CD14-positive monocyte (primary cell): ENCODE results near the gene NRXN3. TPM values are rescaled to one million over a fixed set of nuclear protein-coding genes. Genes with fewer than 3 reads are reported as not detected.
A peak's percentile ranks its signal among the peaks of the same experiment; 100 is the strongest.

ENCODE experiments used
- DNase-seq, 3 donors: peaks; one replicate each; pipeline ENCODE4 v3.0.0-alpha.2; 2011 to 2022
- H2AFZ ChIP-seq: 2 replicates; pipeline ENCODE4 v1.6.0; 2012; ENCODE audit warnings: mild to moderate bottlenecking, low read depth, low read length, inconsistent platforms; ENCODE audit not compliant: insufficient read depth, poor library complexity, severe bottlenecking
- H3K27ac ChIP-seq, 2 donors: 1 replicate in 1 of 2; 2 replicates in 1 of 2; pipeline ENCODE4 v1.5.1; 2012 to 2013; ENCODE audit warnings: low read length in 2 of 2, control low read depth in 1 of 2, inconsistent platforms in 1 of 2, low read depth in 1 of 2, mild to moderate bottlenecking in 1 of 2
- H3K27me3 ChIP-seq, 2 donors: one replicate each; pipeline versions ENCODE4 v1.6.0 to v1.6.1; 2011 to 2013; ENCODE audit warnings: low read length in 2 of 2; ENCODE audit not compliant: control insufficient read depth in 2 of 2, insufficient read depth in 2 of 2
- H3K36me3 ChIP-seq, 2 donors: replicated peaks in 1 of 2; 1 replicate in 1 of 2; 2 replicates in 1 of 2; pipeline versions ENCODE4 v1.5.1 to v1.6.1; 2012 to 2013; ENCODE audit warnings: low read length in 2 of 2, control low read depth in 1 of 2, inconsistent platforms in 1 of 2, mild to moderate bottlenecking in 1 of 2; ENCODE audit not compliant: insufficient read depth in 2 of 2, control insufficient read depth in 1 of 2
- H3K4me1 ChIP-seq, 2 donors: 1 replicate in 1 of 2; 2 replicates in 1 of 2; pipeline versions ENCODE4 v1.5.1 to v1.6.1; 2012 to 2013; ENCODE audit warnings: low read length in 2 of 2, control low read depth in 1 of 2, inconsistent platforms in 1 of 2, mild to moderate bottlenecking in 1 of 2, moderate library complexity in 1 of 2; ENCODE audit not compliant: insufficient read depth in 2 of 2, control insufficient read depth in 1 of 2
- H3K4me2 ChIP-seq: replicated peaks from 2 replicates; pipeline ENCODE3; 2012; ENCODE audit warnings: low read length, moderate library complexity, mild to moderate bottlenecking; ENCODE audit not compliant: poor library complexity, severe bottlenecking; ENCODE audit errors: extremely low read depth
- H3K4me3 ChIP-seq, 3 experiments: fragments of 200-600 bp in 1 of 3; sonication (generic) in 1 of 3; replicated peaks in 1 of 3; 1 replicate in 2 of 3; 2 replicates in 1 of 3; pipeline ENCODE4 v1.5.1; 2011 to 2013; ENCODE audit warnings: low read length in 3 of 3, mild to moderate bottlenecking in 3 of 3, control low read depth in 2 of 3, low read depth in 2 of 3, inconsistent platforms in 1 of 3, moderate library complexity in 1 of 3
- H3K79me2 ChIP-seq: 2 replicates; pipeline ENCODE4 v1.6.0; 2012; ENCODE audit warnings: mild to moderate bottlenecking, control low read depth, inconsistent platforms, low read length, moderate library complexity; ENCODE audit not compliant: insufficient read depth
- H3K9ac ChIP-seq: 2 replicates; pipeline ENCODE4 v1.6.0; 2017; ENCODE audit warnings: low read length, mild to moderate bottlenecking; ENCODE audit not compliant: insufficient read depth, poor library complexity, severe bottlenecking
- H3K9me3 ChIP-seq, 2 donors: replicated peaks in 1 of 2; 1 replicate in 1 of 2; 2 replicates in 1 of 2; pipeline versions ENCODE4 v1.5.1 to v1.6.1; 2012 to 2013; ENCODE audit warnings: low read length in 2 of 2, control low read depth in 1 of 2; ENCODE audit not compliant: control insufficient read depth in 1 of 2, insufficient read depth in 1 of 2
- H4K20me1 ChIP-seq: 2 replicates; pipeline ENCODE4 v1.6.0; 2012; ENCODE audit warnings: mild to moderate bottlenecking, low read length, control low read depth, moderate library complexity; ENCODE audit not compliant: insufficient read depth
- H3K27ac Mint-ChIP-seq, 7 donors: one replicate each; pipeline ENCODE4 v1.8.0; 2020; ENCODE audit warnings: mild to moderate bottlenecking in 7 of 7, mixed read lengths in 7 of 7, moderate library complexity in 6 of 7, inconsistent platforms in 2 of 7
- H3K27me3 Mint-ChIP-seq, 3 donors: one replicate each; pipeline ENCODE4 v1.8.0; 2021 to 2022; ENCODE audit warnings: low read depth in 3 of 3, mild to moderate bottlenecking in 3 of 3, mixed read lengths in 3 of 3, moderate library complexity in 3 of 3, inconsistent platforms in 1 of 3
- H3K36me3 Mint-ChIP-seq, 2 donors: one replicate each; pipeline ENCODE4 v1.8.0; 2020; ENCODE audit warnings: mixed read lengths in 2 of 2, inconsistent platforms in 1 of 2, mild to moderate bottlenecking in 1 of 2
- H3K4me1 Mint-ChIP-seq: one replicate; pipeline ENCODE4 v1.8.0; 2020; ENCODE audit warnings: mild to moderate bottlenecking, mixed read lengths
- H3K4me3 Mint-ChIP-seq, 2 donors: one replicate each; pipeline ENCODE4 v1.8.0; 2020; ENCODE audit warnings: mild to moderate bottlenecking in 2 of 2, mixed read lengths in 2 of 2, moderate library complexity in 1 of 2
- H3K9me3 Mint-ChIP-seq, 7 donors: one replicate each; pipeline ENCODE4 v1.8.0; 2020 to 2022; ENCODE audit warnings: mixed read lengths in 7 of 7, mild to moderate bottlenecking in 6 of 7, moderate library complexity in 6 of 7, inconsistent platforms in 2 of 7
- CTCF ChIP-seq: fragments of 200-600 bp; IDR thresholded peaks from one replicate; pipeline ENCODE4 v1.8.0; 2022; ENCODE audit warnings: antibody characterized with exemption, mild to moderate bottlenecking
- WGBS: methylation state at CpG from one replicate; pipeline ENCODE4 v1.1.5; 2013; ENCODE audit warnings: missing lambda C conversion rate; ENCODE audit not compliant: insufficient coverage; 5-methylcytosine and 5-hydroxymethylcytosine counted together
- intact Hi-C, 2 donors: fragments of 100-400 bp; cut with micrococcal nuclease; formaldehyde crosslinking; loops; one replicate each; pipeline versions ENCODE4 v1.15.0 to v1.15.1; 2023
- polyA plus RNA-seq, 3 donors: library from polyadenylated mRNA; depleted of rRNA in 1 of 3; unstranded in 2 of 3; stranded (reverse) in 1 of 3; fragments of 300-500 nt in 2 of 3; fragments of >200 nt in 1 of 3; fragmentation: Illumina TruSeq in 2 of 3; gene quantifications; 1 replicate in 2 of 3; 2 replicates in 1 of 3; pipeline ENCODE4 v1.2.3, GENCODE V29; 2012 to 2021

The NRXN3 gene
- polyA plus RNA-seq, 3 donors = not detected

DNA sequence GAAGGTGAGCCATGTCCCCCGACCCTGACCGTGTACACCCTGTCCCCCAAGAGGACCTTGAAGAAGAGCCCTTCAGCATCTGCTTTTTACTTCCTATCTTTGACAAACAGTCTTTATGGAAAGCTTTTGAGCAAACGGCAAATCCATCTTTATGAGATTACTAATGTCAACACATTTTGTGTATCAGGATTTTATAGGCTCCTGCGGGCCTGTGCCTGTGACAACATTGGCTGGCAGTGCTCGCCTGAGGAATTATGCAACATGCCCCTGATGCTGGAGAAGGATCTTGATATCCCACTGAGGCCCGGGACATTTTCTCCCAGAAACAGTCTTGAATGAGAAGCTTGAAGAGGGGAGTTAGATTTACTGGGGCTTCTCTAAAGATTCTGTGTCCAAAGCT, 416.5 kb downstream of the NRXN3 start:
- no peak overlapping the region for H3K4me2 ChIP-seq
- no peaks in the 10 kb centered on the region for H3K36me3 Mint-ChIP-seq

GRCh38 chr14:78588906-78589305, 418.7 kb downstream of the NRXN3 start:
- Mint-ChIP-seq H3K27ac (no peak overlapping the region), H3K4me3 (no peak overlapping the region), H3K27me3 (peaks cover 1 to 9% (median 3%) of the 10 kb centered on the region in 3 donors), H3K9me3 (peaks cover 0 to 1% (median 0%) of the 10 kb centered on the region in 7 donors), H3K4me1 (no peaks in the 10 kb centered on the region), H3K36me3 (no peaks in the 10 kb centered on the region)
- intact Hi-C loops = no loop called here
- Histone ChIP-seq H3K36me3 (no peaks in the 10 kb centered on the region), H3K9me3 (no peaks in the 10 kb centered on the region), H3K9ac (no peak overlapping the region), H3K27ac (no peak overlapping the region), H3K4me1 (no peaks in the 10 kb centered on the region), H3K79me2 (no peaks in the 10 kb centered on the region), H4K20me1 (no peaks in the 10 kb centered on the region), H3K27me3 (no peaks in the 10 kb centered on the region), H3K4me3 (no peak overlapping the region), H3K4me2 (no peak overlapping the region), H2AFZ (no peak overlapping the region)
- DNase-seq = no peak
- 90% methylated on average over 2 of the region's 3 CpGs for WGBS
- TF ChIP-seq CTCF = no peak

More for the DNA sequence above, 416.5 kb downstream of the NRXN3 start:
- no peaks in the 10 kb centered on the region for H3K4me1 Mint-ChIP-seq
- H3K9me3 ChIP-seq = no peaks in the 10 kb centered on the region
- H3K36me3 ChIP-seq = no peaks in the 10 kb centered on the region
- no peak overlapping the region for H2AFZ ChIP-seq
- no peak for DNase-seq
- no peaks in the 10 kb centered on the region for H3K79me2 ChIP-seq
- H3K27me3 ChIP-seq = no peaks in the 10 kb centered on the region
- H3K4me3 ChIP-seq = no peak overlapping the region
- peaks cover 1 to 5% (median 3%) of the 10 kb centered on the region in 3 donors for H3K27me3 Mint-ChIP-seq
- no peaks in the 10 kb centered on the region for H4K20me1 ChIP-seq
- peak overlapping the region in 1 of 7 donors; percentile 2 for H3K27ac Mint-ChIP-seq
- no peaks in the 10 kb centered on the region for H3K4me1 ChIP-seq
- peaks cover 0 to 1% (median 0%) of the 10 kb centered on the region in 7 donors for H3K9me3 Mint-ChIP-seq
- no peak overlapping the region for H3K4me3 Mint-ChIP-seq
- TF ChIP-seq CTCF = no peak
- intact Hi-C loops = no loop called here
- no peak overlapping the region for H3K27ac ChIP-seq
- no peak overlapping the region for H3K9ac ChIP-seq
- 100% methylated on average over 3 of the region's 6 CpGs for WGBS
